GM12892 (cell line): ENCODE measurements around the gene KCNQ1OT1.

Source experiments
- DNase-seq: peaks from one replicate; pipeline ENCODE4 v3.0.0; 2011; ENCODE audit not compliant: insufficient read length
- FAIRE-seq: peaks from 2 replicates; lab custom pipeline; 2011; peaks lifted over from hg19 to GRCh38; lab: Jason Lieb, UNC
- POLR2A ChIP-seq: IDR thresholded peaks from 2 replicates; pipeline ENCODE4 v1.6.1; 2011; ENCODE audit warnings: low read depth, low read length, control low read depth
- POLR2AphosphoS5 ChIP-seq: IDR thresholded peaks from 2 replicates; pipeline ENCODE4 v1.6.1; 2011; ENCODE audit warnings: low read depth, low read length, control low read depth
- TAF1 ChIP-seq: IDR thresholded peaks from 2 replicates; pipeline ENCODE4 v1.6.1; 2011; ENCODE audit warnings: low read depth, mild to moderate bottlenecking, control low read depth, low read length, borderline replicate concordance

The KCNQ1OT1 gene

DNA sequence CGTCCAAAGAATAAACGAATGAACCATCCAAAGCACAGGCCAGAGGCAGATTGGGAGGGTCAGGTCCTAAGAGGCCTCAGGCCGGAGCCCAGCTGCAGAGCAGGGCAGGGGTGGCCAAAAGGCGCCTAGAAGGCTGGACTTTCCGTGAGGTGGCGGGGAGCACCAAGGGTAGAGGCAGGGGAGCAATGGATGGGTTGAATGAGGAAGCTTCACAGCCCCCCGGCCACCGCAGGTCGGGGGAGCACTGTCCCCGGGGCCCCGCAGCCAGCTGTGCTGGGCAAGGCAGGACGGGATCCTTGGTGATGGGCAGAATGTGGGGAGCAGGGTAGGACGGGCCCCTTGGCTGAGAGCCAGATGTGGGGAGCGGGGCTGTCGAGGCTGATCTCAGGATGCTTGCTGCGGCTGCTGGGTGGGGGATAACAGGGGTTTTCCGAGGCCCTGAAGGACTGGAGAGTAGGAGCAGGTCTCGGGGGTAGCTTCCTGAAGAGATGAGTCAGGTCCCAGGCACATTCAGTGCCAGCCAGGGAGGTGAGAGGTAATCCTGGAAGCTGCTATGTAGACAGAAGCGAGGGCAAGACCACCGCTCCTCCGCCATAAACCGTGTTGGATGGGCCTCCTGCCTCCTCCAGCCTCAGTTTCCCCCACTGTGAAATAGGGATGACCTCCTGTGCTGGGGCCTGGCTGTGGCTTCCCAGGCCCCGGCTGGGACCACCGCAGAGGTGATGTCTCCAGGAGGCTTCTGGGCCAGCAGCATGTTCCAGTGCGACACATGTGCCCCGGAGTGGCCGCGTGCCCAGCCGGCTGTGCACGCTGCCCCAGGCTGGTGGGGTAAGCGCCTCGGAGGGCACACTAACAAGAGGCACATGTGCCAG, 34.6 kb upstream of the KCNQ1OT1 start:
- DNase-seq: no peak
- no peak for FAIRE-seq
- TF ChIP-seq POLR2AphosphoS5 (no peak), TAF1 (no peak)

DNA sequence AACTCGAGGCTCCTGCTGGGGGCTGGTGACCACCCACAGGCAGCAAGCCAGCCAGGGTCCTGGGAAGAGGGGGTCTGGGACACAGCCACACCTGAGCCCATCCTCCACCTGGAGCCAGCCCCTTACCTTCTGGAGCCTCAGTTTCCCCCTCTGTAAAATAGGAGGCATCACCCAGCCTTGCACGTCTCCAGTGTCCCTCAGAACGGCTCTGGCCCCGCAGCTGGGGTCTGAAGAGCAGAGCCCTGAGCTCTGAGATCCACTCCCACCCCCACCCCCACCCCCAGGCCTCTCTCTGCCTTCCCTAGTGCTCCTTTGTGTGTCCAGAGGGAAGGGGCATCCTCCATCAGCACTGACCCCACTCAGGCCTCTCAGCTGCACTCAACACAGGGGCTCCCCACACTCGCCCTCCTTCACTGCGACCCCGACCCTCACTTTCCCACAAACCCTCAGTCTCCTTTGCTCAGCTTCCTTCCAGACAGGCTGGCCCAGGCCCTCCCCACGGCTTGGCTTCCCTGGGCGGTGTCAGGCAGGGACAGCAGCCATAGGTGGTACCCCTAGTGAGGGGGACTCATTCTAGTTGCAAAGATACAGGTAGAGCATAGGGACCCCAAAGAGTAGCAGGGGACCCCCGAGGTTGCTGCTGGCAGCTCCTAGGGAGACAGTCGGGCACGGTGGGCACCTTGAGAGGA, 33.3 kb upstream of the KCNQ1OT1 start:
- FAIRE-seq (no peak), DNase-seq (no peak)
- TF ChIP-seq TAF1 (no peak), POLR2A (no peak), POLR2AphosphoS5 (no peak)

DNA sequence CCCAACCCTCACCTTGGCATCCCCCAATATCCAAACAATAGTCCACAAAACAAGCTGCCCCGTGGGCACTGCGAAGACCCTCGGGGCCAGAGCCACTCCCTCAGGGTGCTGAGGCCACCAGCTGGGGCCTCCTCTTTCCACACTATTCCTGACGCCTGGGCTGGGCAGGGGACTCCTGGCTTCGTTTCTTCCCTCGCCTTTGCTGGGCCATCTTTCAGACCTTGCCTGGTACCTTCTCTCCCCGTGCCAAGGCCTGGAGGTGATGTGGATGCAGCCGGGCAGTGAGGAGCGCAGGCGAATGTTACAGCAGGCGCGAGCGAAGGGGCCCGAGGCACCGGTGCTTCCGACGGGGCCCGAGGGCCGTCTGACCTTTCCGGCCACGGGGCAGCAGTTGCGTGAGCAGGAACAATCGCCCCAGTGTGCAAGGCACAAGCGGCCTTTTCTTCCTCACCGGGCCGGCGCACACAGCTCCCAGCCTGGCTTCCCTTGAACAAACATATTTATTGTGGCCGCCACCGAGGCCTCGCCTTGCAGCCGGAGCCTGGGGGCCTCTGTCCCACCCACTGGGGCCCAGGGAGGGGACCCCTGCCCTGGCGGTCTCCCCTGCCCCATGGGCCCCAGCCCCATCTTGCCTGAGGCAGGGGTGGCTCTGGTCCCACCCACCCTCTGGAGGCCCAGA, 32.6 kb upstream of the KCNQ1OT1 start:
- TF ChIP-seq POLR2A (no peak), TAF1 (no peak)
- DNase-seq: no peak
- FAIRE-seq: no peak

DNA sequence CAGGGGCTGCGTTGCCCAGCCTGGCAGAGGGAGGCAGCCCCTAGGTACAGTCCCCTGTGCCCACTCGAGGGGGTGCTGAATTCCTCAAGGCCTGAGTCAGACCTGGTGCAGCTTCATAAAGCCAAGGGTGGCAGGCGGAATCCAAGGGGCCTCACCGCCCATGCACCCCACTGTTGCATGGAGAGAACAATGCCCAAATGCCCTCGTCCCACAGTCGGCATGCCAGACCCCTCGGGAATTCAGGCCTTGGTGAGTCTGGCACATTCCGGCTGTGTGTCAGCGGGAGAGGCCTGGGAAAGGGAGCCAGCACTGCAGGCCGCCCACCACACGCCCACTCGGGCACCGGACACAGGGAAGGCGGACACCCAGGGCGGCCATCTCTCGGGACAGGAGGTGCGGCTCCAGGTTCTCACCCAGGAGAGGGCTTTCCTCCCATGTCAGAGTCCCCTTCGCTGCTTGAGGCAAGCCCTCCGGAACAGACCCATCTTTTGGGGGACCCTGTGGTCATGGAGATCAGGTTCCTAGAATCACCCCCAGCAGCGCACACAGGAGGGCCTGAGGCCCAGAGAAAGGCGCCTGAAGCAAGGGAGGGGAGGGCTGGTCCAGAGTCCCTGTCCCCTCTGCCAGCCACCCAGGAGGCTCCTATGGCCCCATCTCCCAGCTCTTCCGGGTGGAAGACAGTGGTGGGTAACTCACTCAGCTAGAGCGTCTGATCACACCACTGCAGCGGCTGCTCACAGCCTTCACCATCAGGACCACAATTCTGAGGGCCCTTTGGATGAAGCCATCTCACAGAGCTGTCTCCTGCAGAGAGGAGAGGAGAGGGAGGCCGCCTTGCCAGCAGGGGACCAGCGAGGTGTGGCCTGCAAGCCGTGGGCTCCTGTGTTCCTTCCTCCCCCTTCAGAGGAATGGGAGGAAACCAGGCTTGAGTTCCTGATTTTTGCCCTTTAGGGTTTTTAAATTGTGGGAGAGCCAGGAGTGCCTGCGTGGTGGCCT, 31.6 kb upstream of the KCNQ1OT1 start:
- DNase-seq: no peak
- no peak for FAIRE-seq
- TF ChIP-seq POLR2A (no peak), POLR2AphosphoS5 (no peak), TAF1 (no peak)

- no peak for TF ChIP-seq POLR2AphosphoS5
- DNase-seq (no peak), FAIRE-seq (no peak)
These were observed 30.7 kb upstream of the KCNQ1OT1 start for GRCh38 chr11:2730272-2731129.

GRCh38 chr11:2729841-2730240, 30.0 kb upstream of the KCNQ1OT1 start:
- TF ChIP-seq POLR2AphosphoS5 (no peak), POLR2A (no peak), TAF1 (no peak)
- DNase-seq (no peak), FAIRE-seq (no peak)

- TF ChIP-seq POLR2A (no peak), TAF1 (no peak), POLR2AphosphoS5 (no peak)
- DNase-seq (no peak), FAIRE-seq (no peak)
These were observed 29.0 kb upstream of the KCNQ1OT1 start for GRCh38 chr11:2728663-2729332.

DNA sequence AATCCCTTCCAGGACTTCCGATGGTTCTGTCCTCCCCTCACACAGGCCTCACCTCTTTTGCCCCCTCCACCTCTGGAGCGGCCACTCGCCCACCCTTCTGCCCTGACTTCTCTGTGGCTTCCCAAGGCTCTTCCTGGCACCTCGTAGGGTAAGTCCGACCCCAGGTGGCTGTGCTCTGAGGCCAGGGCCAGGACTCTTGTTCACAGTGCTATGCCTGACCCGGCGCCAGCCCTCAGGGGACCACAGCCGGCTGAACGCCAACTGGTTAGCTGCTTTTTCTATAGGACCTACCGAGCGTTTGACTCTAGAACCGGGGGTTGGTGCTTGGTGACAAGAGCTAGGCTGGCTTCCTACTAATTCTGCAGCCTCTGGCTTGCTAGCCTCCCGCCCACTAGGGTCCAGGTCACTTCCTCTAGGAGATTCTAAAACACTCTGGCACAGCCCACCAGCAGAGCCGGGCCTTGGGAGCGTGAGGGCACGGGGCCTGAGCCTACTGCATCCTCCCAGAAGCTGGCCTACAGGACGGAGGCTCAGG, 28.4 kb upstream of the KCNQ1OT1 start:
- TF ChIP-seq POLR2AphosphoS5 (no peak), TAF1 (no peak), POLR2A (no peak)
- DNase-seq: no peak

GRCh38 chr11:2726964-2727363, 27.2 kb upstream of the KCNQ1OT1 start:
- FAIRE-seq: no peak
- TF ChIP-seq POLR2AphosphoS5 (no peak), TAF1 (no peak), POLR2A (no peak)

More for the DNA sequence above, 28.4 kb upstream of the KCNQ1OT1 start:
- no peak for FAIRE-seq

More at GRCh38 chr11:2726964-2727363, 27.2 kb upstream of the KCNQ1OT1 start:
- no peak for DNase-seq
